NCI-H146 treated with DMSO at 0.1 percent for 48 hours (cell line): ENCODE measurements around the gene LYVE1.
A peak's percentile ranks its signal among the peaks of the same experiment; 100 is the strongest.

ENCODE experiments used
- DNase-seq: peaks from one replicate; lab custom pipeline; 2025; ENCODE audit not compliant: unreplicated experiment; lab: John Stamatoyannopoulos, UW

LYVE1 gene

DNA sequence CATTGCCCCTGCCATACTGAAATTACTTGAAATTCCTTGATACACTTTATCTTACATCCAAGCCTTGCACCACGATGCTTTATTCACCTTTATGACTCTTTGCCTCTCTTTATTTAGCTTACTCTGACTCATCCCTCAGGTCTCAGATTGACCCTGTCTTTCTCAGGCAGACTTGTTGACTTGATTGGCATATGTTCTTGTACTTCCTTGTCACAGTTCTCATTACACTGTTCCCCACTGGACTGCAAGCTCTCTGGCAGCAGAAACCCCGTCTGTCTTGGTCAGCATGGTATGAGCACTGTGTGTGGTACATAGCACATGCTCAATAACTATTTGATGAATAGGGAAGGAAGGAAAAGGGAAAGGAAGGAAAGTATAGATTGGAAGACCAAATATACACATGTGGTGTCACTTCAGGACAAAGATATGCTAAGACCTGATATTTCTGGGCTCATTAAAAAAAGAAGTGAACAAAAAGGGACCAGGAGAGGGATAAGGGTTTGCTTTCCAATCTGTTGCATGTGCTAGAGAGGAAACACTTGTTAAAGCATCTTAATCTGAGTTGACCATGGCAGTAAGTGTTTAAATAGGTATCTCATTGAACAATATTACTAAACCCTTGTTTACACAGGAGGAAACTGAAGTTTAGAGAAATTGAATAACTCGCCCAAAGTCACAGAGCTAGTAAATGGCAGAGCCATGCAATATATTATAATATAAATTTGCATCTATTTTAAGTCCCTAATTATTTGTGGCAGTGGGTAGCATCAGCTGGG lies 7.2 kb downstream of the LYVE1 start:
- DNase-seq = no peak

- no peak for DNase-seq
These were observed 10.2 kb downstream of the LYVE1 start for GRCh38 chr11:10558288-10558687.

- DNase-seq = no peak
These were observed 11.9 kb downstream of the LYVE1 start for GRCh38 chr11:10556590-10556989.

- DNase-seq = no peak
These were observed 16.6 kb downstream of the LYVE1 start for GRCh38 chr11:10551845-10552352.

GRCh38 chr11:10551290-10551592 lies 17.2 kb downstream of the LYVE1 start:
- DNase-seq = no peak

GRCh38 chr11:10550503-10551289 lies 17.8 kb downstream of the LYVE1 start:
- no peak for DNase-seq

DNA sequence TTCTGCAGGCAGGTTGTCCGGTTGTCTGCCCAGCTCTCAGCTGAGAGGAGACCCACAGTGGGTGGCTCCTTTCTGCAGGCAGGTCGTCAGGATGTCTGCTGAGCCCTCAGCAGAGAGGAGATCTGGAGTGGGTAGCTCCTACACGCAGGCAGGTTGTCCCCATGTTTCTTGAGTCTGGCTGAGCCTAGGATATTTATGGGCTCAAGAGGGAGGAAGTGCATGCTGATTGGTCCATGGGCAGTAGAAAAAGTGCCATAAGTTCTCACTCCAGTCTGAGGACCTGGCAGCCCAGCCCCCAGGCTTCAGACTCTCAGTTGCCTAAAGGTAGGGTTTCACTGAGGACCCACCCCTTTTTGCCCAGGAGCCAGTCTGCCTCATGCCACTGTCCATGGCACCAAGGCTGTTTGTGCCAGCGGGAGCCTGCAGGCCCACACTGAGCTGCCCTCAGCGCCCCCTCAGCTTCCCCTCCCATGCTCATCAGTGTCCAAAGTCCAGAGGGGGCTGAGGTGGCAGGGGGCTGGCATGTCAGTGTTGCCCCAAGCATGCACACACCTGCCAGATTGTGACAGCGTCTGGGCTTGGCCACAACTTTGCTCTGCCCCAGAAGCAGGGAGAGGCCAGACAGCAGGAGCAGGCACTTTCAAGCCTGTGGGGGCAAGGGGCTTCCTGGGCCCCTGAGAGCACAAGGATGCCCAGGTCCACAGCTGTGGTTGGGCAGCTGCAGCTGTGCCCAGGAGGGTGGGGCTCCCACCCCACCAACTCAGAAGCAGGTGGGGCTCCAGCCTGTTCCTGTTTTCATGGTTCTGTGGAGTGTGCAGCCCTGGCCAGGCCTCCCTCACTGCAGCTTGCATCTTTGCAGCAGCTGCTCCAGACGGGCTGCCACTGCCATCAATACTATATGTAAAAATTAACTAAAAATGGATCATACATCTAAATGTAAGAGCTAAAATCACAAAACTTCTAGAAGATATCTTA lies 23.7 kb downstream of the LYVE1 start:
- DNase-seq = no peak

- no peak for DNase-seq
These were observed 24.7 kb downstream of the LYVE1 start for GRCh38 chr11:10543782-10544181.

DNA sequence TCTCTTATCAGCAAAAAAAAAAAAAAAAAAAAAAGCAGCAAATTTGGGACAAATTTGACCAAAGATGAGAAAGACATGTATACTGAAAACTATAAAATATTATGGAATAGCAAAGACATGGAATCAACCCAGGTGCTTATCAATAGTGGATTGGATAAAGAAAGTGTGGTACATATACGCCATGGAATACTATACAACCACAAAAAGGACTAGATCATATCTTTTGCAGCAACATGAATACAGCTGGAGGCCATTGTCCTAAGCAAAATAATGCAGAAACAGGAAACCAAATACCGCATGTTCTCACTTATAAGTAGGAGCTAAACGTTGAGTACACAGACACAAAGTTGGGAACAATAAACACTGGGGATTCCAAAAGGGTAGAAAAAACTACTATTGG lies 25.7 kb downstream of the LYVE1 start:
- DNase-seq = no peak

- no peak for DNase-seq
These were observed 26.9 kb downstream of the LYVE1 start for GRCh38 chr11:10541561-10541930.

GRCh38 chr11:10540915-10541560 lies 27.4 kb downstream of the LYVE1 start, which contains the start of gene RNF141:
TSS of gene RNF141 (minus strand) at chr11:10541187. CDS start at chr11:10534158, 7,029 bp downstream.
- peak; percentile 87 for DNase-seq

DNA sequence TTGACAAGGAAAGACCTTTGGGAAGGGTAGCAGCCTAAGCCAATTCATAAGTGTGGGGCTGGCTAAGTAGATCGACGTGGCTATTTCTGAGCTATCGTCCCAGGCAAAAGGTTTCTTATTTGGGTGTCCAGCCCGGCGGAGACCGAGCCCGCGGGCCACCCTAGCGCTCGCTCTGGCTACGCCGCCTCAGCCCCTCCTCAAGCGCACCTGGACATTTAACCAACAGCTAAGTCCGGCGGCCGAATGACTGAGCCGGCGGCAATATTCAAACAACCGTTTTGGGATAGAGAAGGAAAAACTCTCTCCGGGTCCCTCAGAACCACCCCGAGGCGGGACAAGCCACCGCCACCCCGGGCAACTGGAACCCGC lies 27.9 kb downstream of the LYVE1 start:
- peak; percentile 25 for DNase-seq

DNA sequence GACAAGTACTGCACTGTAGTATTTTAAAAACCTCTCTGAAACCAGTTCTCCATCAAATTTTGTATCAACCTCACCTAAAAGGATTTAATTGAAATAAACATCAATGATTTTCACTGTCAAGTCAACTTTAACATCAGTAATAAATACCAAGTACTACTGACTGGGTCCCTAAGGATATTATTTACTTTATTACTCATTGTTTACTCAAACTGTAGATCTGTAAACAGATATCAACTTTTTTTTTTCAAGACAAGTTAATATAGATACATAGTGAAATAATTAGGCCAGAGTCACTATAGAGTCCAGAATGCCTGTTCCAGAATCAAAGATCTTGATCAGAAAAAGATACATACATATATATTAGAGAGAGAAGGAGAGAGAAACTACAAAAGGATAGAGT lies 29.1 kb downstream of the LYVE1 start:
- peak; percentile 3 for DNase-seq

DNA sequence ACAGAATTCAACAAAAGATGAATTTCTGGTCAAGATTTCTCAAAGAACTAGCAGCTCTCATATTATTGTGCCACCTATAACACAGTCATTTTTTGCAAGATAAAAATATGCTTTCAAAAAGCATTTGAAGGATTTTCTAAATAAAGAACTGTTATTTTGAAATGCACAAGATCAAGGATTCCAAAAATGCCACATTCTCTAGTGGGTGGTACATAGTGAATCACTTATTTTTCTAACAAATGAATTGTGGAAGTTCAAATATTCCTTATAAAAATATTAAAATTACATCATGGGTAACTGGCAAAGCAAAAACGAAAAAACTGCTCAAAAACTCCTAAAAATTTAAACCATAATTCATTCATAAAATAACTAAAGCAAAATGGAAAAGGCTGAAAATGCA lies 29.5 kb downstream of the LYVE1 start:
- DNase-seq = no peak

- no peak for DNase-seq
These were observed 30.9 kb downstream of the LYVE1 start for GRCh38 chr11:10537600-10537999.

- DNase-seq = no peak
These were observed 34.1 kb downstream of the LYVE1 start for GRCh38 chr11:10534316-10534715.

GRCh38 chr11:10533323-10533722 lies 35.1 kb downstream of the LYVE1 start:
- no peak for DNase-seq

DNA sequence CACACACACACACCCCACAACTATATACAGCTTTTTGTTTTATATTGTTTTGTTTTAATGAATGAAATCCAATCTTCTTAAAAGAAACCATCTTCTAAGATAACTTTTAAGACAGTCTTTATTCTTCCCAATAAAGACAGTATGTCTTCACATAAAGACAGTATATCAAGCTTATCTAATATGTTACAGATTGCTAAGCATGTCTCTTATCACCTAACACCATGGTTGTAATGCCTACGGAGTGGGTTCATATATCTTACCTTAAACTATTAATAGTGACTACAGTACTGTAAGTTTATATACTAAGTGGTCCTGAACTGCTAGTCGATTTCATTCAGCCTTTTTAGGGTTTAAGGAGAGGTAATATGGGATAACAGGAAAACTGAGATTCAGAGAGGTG lies 35.9 kb downstream of the LYVE1 start:
- DNase-seq = no peak

DNA sequence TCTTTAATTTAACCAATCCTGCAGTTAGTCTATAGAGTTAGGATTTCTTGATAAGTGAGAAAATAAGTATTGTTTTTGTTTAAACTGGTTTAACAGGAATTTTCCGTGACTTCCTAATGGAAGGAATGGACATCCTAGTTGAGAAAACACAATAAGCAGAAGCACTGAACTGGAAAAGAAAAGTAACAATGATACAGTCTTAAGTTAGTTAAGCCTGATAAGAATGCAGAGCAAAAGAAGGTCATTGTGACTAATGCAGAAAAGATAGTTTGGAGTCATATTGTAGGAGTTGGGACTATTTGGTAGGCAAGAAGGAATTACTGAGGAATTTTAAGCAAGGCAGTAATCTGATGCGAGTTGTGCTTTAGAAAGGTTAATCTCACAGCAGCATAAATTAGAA lies 39.2 kb downstream of the LYVE1 start:
- DNase-seq = no peak

DNA sequence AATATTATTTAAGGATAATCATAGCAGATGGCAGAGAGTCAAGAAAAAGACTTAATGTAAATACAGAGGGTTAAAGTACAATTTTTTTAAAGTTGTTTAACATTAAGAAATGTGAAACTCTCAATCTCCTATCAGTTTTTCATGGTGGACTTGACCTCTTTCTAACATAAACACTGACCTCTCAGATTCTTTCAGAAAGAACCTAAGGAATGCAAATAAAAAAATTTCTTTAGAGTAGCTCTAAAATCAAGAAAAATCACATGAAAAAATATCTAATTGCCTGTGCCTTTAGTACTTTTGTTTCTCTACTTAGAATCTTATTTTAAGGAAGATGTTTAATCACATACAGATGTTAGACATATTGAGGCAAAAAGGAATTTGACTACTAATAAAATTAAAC lies 40.3 kb downstream of the LYVE1 start:
- DNase-seq = no peak
